CD4-positive, alpha-beta T cell treated with Interleukin-6 at 100 ng/mL for 8 hours (primary cell): ENCODE results near the gene KCNN2.

Source experiments
- DNase-seq: peaks from one replicate; pipeline ENCODE4 v3.0.0-alpha.2; 2020; ENCODE audit warnings: mixed read lengths, low spot score

Gene KCNN2

GRCh38 chr5:114361724-114362196 lies at the start of gene KCNN2:
TSS of gene KCNN2 (plus strand) at chr5:114362070. CDS start at chr5:114362140, 70 bp downstream.
- DNase-seq, result no peak

- DNase-seq, result no peak
Observed at GRCh38 chr5:114312658-114313057, 49.2 kb upstream of the KCNN2 start.

DNA sequence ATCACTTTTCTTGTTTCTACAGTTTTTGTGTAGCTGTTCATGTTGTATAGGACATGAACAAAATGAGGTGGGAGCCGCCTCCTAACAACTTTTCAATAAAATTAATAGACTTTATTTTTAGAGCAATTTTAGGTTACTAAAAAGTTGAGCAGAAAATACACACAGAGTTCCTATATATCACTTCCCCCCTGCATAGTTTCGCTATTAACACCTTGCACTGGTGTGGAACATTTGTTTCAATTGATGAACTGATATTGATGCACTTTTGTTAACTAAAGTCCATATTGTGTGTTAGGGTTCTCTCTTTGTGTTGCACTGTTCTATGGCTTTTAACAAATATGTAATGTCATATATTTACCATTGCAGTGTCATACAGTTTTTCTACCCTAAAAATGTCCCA lies 47.8 kb upstream of the KCNN2 start:
- no peak for DNase-seq

- DNase-seq, result no peak
Observed at GRCh38 chr5:114316167-114316566, 45.7 kb upstream of the KCNN2 start.

GRCh38 chr5:114317751-114318150 lies 44.1 kb upstream of the KCNN2 start:
- no peak for DNase-seq

DNA sequence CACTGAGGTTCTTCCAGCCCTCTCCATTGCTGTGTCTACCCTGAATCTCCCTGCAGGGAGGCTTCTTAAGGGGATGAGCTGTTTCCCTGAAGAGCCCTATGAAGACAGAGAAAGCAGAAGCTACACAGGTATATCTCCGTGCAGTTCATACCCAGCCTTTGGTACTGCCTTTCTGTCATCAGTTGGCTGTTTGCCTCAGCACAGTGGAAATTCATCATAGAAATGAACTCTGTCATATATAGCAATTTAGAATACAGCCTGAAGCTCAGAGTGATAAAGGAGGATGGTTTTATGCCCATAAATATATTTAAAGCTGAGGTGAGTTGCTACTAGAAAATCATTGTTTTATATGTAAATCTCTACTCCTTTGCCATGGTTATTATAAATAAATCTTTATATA lies 42.6 kb upstream of the KCNN2 start:
- no peak for DNase-seq

- no peak for DNase-seq
Observed at GRCh38 chr5:114319821-114320220, 42.0 kb upstream of the KCNN2 start.

DNA sequence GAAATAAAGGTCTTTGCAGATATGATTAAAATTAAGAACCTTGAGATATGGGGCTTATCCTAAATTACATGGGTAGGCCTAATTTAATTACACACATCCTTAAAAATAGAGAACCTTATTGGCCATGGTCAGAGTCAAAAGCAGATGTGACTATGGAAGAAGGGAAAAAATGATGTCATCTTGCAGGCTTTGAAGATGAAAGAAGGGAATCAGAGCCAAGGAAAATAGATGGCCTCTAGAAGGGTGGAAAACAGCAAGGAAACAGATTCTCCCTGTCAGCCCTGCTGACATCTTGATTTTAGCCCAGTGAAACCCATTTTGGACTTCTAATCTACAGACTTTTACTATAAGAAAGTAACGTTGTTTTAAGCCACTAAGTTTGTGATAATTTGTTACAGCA lies 37.6 kb upstream of the KCNN2 start:
- no peak for DNase-seq

DNA sequence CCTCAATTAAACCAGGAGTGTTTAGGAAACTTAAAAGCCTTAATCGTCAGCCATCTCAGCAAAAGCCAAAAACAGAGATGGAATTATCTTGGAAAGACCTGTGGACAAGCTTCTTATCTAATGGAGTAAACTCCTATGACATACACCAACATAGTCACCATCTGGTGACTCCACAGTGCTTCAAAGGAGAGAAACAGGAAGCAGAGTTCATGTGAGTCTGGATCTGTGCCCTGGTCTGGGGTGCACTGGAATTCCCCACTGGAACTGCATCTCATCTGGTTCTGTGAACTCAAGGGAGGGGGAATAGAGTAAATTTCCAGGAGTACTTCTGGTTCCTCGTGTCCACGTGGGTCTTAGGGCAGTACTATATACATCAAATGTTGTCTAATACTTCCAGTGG lies 36.3 kb upstream of the KCNN2 start:
- no peak for DNase-seq

GRCh38 chr5:114327474-114327873 lies 34.4 kb upstream of the KCNN2 start:
- no peak for DNase-seq

DNA sequence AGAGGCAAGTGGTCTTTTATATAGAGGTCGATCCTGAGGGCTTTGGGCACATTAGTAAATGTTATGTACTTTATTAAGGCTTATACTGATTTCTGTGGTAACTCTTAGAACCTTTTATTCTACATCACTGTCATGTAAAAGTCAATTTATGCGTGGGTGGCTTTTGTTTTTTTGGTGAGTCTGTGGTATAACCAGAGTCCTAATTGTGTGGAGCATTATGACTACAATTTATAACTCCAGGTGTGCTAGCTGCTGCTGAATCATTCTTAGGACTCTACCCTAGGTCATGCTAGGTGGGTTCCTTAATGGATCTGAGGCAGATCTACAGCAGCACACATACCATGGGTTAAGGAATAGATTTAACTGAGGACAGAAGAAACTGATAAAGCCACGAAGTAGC lies 33.9 kb upstream of the KCNN2 start:
- no peak for DNase-seq

GRCh38 chr5:114330916-114331531 lies 30.8 kb upstream of the KCNN2 start:
- DNase-seq, result no peak

GRCh38 chr5:114332493-114332892 lies 29.4 kb upstream of the KCNN2 start:
- DNase-seq, result no peak

GRCh38 chr5:114332925-114333324 lies 28.9 kb upstream of the KCNN2 start:
- no peak for DNase-seq

DNA sequence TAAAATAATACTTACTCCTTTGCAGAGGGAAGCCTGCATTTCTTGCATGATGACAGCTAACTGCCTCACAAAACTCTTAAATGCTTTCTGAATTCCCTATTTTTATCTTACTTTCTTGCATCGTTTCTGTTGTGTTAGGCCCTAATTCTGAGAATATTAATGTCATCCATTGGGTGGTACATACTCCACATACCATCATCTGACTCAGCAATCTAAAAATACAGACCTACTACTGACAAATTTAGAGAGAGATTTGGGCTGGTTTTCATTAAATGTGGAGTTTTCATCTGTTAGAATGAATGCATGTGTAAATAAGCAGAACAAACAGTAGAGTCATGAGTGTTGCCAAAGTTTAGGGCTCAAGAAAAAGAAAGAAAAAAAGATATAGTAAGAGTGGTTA lies 26.5 kb upstream of the KCNN2 start:
- DNase-seq, result no peak

DNA sequence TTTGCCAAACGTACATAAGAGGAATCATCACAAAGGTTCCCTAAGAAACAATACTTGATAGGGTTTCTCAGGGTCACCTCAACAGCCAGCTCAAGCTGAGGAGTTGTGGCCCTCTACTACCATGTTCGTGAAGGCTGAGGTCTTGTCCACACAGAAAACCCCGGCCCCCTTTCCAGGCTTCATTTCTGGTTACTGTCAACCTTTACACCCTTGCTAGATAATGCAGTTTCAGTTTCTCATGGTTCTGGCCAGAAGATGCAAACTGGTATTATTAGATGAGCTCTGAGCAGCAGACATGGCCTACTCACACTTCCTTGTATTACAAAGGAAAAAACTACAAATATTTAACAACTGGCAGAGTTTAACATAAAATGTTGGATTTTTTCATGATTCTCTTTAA lies 22.8 kb upstream of the KCNN2 start:
- DNase-seq, result no peak

GRCh38 chr5:114346181-114346580 lies 15.7 kb upstream of the KCNN2 start:
- DNase-seq, result no peak

DNA sequence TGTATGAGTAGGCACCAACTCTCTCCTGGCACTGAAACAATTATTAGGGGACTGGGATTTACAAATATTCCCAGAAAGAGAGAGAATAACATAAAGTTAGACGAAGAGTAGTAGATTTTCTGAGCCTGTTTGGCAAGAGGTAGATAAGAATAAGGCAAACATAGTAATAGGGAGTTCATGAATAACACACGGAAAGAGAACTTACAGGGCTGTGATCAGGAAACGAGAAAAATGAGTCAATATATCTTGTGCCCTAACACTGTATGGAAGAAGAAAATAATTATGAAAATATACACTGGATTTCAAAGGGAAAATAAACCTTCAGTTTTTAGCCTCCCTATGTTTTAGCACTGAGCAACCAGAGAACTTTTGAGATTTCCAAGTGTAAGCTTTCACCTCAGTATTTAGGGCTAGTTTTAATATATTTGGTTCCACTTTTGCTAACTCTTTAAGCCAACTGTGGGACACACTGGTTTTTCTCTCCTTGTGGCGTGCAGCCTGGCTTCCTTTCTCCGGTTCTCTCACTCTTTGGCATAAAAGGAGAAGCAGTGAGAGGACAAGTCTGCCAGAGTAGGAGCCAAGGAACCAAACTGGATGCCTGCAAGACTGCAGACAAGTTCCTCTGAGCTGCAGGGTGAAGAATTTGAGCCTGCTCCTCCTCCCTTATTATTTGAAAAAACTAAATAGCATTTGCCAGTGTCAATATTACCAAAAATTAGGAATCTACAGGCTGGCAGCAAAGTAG lies 6.6 kb upstream of the KCNN2 start:
- DNase-seq, result no peak

DNA sequence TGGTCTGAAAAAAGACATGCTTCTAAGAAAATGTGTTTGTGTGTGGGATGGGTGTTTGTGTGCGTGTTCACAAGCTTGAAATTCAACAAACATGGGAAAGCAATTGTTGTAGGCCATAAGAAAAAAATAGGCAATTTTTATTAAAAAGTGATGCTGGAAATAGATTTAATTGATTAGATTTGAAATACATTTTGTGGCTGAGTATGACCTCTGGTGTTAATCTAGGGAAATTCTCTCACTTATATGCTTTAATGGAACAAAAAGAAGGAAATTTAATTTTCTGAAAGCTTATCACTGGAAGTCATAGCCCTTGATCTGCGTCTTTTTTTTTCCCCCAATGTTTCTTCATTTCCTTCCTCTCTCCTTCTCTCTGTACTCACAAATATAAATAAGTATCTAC lies 3.5 kb upstream of the KCNN2 start:
- no peak for DNase-seq

DNA sequence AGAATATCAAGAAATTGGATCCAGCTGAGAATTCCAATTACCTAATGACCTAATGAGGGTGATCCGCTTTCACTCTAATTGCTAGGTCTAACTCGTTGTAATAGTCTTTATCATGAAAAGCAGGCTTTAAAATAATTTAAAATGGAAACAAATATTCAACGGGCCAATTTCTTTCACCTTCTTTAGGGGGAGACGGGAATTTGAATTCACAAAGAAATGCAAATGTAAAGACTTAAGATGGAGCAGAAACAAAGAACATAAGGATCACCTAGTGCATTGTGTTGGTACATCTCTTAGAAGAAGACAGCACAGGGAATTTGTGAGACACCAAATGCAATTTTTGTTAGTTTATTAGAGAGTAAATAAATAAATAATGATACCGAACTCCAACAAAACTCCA lies 1.5 kb upstream of the KCNN2 start:
- no peak for DNase-seq

- no peak for DNase-seq
Observed at GRCh38 chr5:114360816-114361723, 800 bp upstream of the KCNN2 start.

DNA sequence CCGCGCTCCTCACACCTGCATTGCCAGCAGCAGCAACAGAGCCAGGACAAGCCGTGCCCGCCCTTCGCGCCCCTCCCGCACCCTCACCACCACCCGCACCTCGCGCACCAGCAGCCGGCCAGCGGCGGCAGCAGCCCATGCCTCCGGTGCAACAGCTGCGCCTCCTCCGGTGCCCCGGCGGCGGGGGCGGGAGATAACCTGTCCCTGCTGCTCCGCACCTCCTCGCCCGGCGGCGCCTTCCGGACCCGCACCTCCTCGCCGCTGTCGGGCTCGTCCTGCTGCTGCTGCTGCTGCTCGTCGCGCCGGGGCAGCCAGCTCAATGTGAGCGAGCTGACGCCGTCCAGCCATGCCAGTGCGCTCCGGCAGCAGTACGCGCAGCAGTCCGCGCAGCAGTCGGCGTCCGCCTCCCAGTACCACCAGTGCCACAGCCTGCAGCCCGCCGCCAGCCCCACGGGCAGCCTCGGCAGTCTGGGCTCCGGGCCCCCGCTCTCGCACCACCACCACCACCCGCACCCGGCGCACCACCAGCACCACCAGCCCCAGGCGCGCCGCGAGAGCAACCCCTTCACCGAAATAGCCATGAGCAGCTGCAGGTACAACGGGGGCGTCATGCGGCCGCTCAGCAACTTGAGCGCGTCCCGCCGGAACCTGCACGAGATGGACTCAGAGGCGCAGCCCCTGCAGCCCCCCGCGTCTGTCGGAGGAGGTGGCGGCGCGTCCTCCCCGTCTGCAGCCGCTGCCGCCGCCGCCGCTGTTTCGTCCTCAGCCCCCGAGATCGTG lies 517 bp downstream of the KCNN2 start:
- DNase-seq, result no peak
